BLaER1 treated with 17β-estradiol and CSF1 and Interleukin-3, amounts not matched to agents 10 nM and 100 nM (cell line): Measurements from ENCODE around the gene KDM3B.
"Not testable (repeated sequence)": the region's sequence is repeated elsewhere in the genome, so short reads cannot be mapped to it uniquely, and the experiment has no call there.

Experiments
- H3K27ac ChIP-seq, 11 experiments: shearing (Covaris generic); formaldehyde crosslinking; 2 replicates each; pipeline ENCODE4 v1.8.1; 2022
- H3K27me3 ChIP-seq, 11 experiments: shearing (Covaris generic); formaldehyde crosslinking; 2 replicates each; pipeline ENCODE4 v1.8.1; 2022
- H3K36me3 ChIP-seq, 11 experiments: shearing (Covaris generic); formaldehyde crosslinking; 2 replicates each; pipeline ENCODE4 v1.8.1; 2022
- H3K4me1 ChIP-seq, 10 experiments: shearing (Covaris generic); formaldehyde crosslinking; 2 replicates each; pipeline ENCODE4 v1.8.1; 2022
- H3K4me2 ChIP-seq, 11 experiments: shearing (Covaris generic); formaldehyde crosslinking; 2 replicates each; pipeline ENCODE4 v1.8.1; 2022
- H3K4me3 ChIP-seq, 10 experiments: shearing (Covaris generic); formaldehyde crosslinking; 2 replicates each; pipeline ENCODE4 v1.8.1; 2022
- H3K9ac ChIP-seq, 11 experiments: shearing (Covaris generic); formaldehyde crosslinking; 2 replicates each; pipeline ENCODE4 v1.8.1; 2022
- H3K9me3 ChIP-seq, 11 experiments: shearing (Covaris generic); formaldehyde crosslinking; replicated peaks in 1 of 11; 2 replicates each; pipeline ENCODE4 v1.8.1; 2022
- H4K20me1 ChIP-seq, 11 experiments: shearing (Covaris generic); formaldehyde crosslinking; 2 replicates each; pipeline ENCODE4 v1.8.1; 2022
- Cebpa-rat ChIP-seq, 11 experiments: shearing (Covaris generic); IDR thresholded peaks; 2 replicates each; pipeline ENCODE4 v1.8.1; 2022

KDM3B gene

DNA sequence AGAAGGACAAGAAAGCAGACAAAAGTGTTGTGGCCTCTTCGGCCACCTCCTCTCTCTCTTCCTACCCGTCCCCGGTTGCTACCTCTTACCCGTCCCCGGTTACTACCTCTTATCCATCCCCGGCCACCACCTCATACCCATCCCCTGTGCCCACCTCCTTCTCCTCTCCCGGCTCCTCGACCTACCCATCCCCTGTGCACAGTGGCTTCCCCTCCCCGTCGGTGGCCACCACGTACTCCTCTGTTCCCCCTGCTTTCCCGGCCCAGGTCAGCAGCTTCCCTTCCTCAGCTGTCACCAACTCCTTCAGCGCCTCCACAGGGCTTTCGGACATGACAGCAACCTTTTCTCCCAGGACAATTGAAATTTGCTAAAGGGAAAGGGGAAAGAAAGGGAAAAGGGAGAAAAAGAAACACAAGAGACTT, 115.2 kb downstream of the KDM3B start:
- H3K36me3 ChIP-seq: peaks cover 13 to 37% (median 31%) of the 10 kb centered on the region in 11 experiments
- H3K9me3 ChIP-seq: peaks cover 0 to 8% (median 0%) of the 10 kb centered on the region in 11 experiments; a peak in 1 of 22 replicates
- H3K27ac ChIP-seq: peak overlapping the region in 1 of 11 experiments; percentile 95; a peak in 2 of 22 replicates
- peaks cover 36 to 62% (median 55%) of the 10 kb centered on the region in 11 experiments for H4K20me1 ChIP-seq
- peaks cover 35 to 47% (median 42%) of the 10 kb centered on the region in 10 experiments for H3K4me1 ChIP-seq
- no peak for TF ChIP-seq Cebpa-rat (IDR thresholded peaks at IDR 0.05)
- H3K9ac ChIP-seq: peak overlapping the region in 10 of 11 experiments; percentile 85 to 97 (median 90); a peak in 14 of 22 replicates
- peak overlapping the region; percentile 72 to 96 (median 84); a peak in 19 of 20 replicates for H3K4me3 ChIP-seq
- peaks cover 0 to 16% (median 0%) of the 10 kb centered on the region in 11 experiments; a peak in 5 of 22 replicates for H3K27me3 ChIP-seq
- H3K4me2 ChIP-seq: peak overlapping the region; percentile 82 to 98 (median 97)

DNA sequence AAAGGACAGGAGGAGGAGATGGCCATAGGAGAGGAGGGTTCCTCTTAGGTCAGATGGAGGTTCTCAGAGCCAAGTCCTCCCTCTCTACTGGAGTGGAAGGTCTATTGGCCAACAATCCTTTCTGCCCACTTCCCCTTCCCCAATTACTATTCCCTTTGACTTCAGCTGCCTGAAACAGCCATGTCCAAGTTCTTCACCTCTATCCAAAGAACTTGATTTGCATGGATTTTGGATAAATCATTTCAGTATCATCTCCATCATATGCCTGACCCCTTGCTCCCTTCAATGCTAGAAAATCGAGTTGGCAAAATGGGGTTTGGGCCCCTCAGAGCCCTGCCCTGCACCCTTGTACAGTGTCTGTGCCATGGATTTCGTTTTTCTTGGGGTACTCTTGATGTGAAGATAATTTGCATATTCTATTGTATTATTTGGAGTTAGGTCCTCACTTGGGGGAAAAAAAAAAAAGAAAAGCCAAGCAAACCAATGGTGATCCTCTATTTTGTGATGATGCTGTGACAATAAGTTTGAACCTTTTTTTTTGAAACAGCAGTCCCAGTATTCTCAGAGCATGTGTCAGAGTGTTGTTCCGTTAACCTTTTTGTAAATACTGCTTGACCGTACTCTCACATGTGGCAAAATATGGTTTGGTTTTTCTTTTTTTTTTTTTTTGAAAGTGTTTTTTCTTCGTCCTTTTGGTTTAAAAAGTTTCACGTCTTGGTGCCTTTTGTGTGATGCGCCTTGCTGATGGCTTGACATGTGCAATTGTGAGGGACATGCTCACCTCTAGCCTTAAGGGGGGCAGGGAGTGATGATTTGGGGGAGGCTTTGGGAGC, 115.9 kb downstream of the KDM3B start:
- TF ChIP-seq Cebpa-rat (IDR thresholded peaks at IDR 0.05): no peak
- Histone ChIP-seq H3K4me1 (peaks cover 29 to 42% (median 36%) of the 10 kb centered on the region in 10 experiments), H3K9me3 (peaks cover 0 to 8% (median 0%) of the 10 kb centered on the region in 11 experiments; a peak in 1 of 22 replicates), H3K9ac (peak overlapping the region in 8 of 11 experiments; percentile 85 to 93 (median 90); a peak in 12 of 22 replicates), H3K4me2 (peak overlapping the region; percentile 82 to 98 (median 97)), H4K20me1 (peaks cover 36 to 62% (median 55%) of the 10 kb centered on the region in 11 experiments), H3K27me3 (peaks cover 0 to 16% (median 0%) of the 10 kb centered on the region in 11 experiments; a peak in 5 of 22 replicates), H3K36me3 (peaks cover 13 to 37% (median 31%) of the 10 kb centered on the region in 11 experiments), H3K27ac (no peak overlapping the region), H3K4me3 (peak overlapping the region; percentile 72 to 96 (median 84); a peak in 18 of 20 replicates)

DNA sequence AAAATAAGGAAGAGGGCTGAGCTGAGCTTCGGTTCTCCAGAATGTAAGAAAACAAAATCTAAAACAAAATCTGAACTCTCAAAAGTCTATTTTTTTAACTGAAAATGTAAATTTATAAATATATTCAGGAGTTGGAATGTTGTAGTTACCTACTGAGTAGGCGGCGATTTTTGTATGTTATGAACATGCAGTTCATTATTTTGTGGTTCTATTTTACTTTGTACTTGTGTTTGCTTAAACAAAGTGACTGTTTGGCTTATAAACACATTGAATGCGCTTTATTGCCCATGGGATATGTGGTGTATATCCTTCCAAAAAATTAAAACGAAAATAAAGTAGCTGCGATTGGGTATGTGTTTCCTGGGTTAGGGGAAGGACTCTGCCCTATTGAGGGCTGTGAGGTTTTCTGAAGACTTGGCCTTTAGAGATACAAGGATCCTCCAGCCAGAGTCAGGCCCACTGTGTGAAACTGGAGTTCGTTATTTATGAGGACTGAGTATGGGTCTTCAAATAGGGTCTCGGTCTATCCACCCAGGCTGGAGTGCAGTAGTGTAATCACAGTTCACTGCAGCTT, 116.6 kb downstream of the KDM3B start:
- no peak for TF ChIP-seq Cebpa-rat (IDR thresholded peaks at IDR 0.05)
- Histone ChIP-seq H3K36me3 (peaks cover 13 to 37% (median 31%) of the 10 kb centered on the region in 11 experiments), H3K4me2 (peak overlapping the region; percentile 82 to 98 (median 97); a peak in 21 of 22 replicates), H3K27ac (no peak overlapping the region), H3K4me1 (peaks cover 24 to 38% (median 32%) of the 10 kb centered on the region in 10 experiments), H3K27me3 (peaks cover 0 to 16% (median 0%) of the 10 kb centered on the region in 11 experiments; a peak in 5 of 22 replicates), H3K9ac (peak overlapping the region in 3 of 11 experiments; percentile 85 to 93 (median 90); a peak in 2 of 22 replicates), H3K4me3 (peak overlapping the region in 5 of 10 experiments; percentile 81 to 96 (median 90); a peak in 8 of 20 replicates), H3K9me3 (peaks cover 0 to 8% (median 0%) of the 10 kb centered on the region in 11 experiments; a peak in 1 of 22 replicates), H4K20me1 (peaks cover 36 to 62% (median 55%) of the 10 kb centered on the region in 11 experiments)

DNA sequence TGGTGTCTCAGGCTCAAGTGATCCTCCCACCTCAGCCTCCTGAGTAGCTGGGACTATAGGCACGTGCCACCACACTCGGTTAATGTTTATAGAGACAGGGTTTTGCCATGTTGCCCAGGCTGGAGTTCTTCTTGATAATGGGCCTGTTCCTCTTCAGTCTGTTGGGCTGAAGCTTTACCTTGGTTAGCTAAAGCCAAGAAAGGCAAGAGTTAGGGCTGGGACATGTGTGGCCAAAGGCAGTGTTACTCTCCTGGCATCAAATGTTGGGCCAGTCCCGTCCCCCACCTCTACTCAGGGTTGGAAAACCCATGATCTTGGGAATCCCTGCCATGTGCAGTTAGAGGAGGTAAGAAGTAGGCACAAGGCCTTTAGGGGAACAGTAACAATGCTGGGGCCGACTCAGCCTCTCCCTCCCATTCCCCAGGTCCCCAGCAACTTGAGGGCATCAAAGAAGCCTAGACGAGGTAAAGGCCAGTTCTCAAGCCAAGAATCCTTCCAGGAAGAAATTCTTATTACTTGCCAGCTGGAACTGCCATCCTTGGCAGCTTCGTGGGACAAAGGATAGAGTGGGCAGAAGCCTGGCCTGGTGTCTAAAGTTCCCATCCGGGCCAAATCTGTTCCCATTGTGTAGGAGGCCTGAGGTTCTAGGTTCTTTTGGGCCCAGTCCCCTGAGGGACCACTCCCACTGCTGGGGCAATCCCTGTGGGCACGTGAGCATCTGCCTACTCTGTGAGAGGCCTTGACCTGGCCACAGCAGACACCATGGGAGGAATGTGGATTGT, 117.2 kb downstream of the KDM3B start:
- peaks cover 13 to 37% (median 31%) of the 10 kb centered on the region in 11 experiments for H3K36me3 ChIP-seq
- no peak overlapping the region for H3K27ac ChIP-seq
- H3K9me3 ChIP-seq: peaks cover 0 to 8% (median 0%) of the 10 kb centered on the region in 11 experiments; a peak in 1 of 22 replicates
- peaks cover 0 to 16% (median 0%) of the 10 kb centered on the region in 11 experiments; a peak in 5 of 22 replicates for H3K27me3 ChIP-seq
- peaks cover 24 to 38% (median 32%) of the 10 kb centered on the region in 10 experiments for H3K4me1 ChIP-seq
- H3K4me3 ChIP-seq: no peak overlapping the region
- peak overlapping the region in 9 of 11 experiments; percentile 34 to 98 (median 97); a peak in 10 of 22 replicates for H3K4me2 ChIP-seq
- H3K9ac ChIP-seq: no peak overlapping the region
- no peak for TF ChIP-seq Cebpa-rat (IDR thresholded peaks at IDR 0.05)
- peaks cover 36 to 62% (median 55%) of the 10 kb centered on the region in 11 experiments for H4K20me1 ChIP-seq

DNA sequence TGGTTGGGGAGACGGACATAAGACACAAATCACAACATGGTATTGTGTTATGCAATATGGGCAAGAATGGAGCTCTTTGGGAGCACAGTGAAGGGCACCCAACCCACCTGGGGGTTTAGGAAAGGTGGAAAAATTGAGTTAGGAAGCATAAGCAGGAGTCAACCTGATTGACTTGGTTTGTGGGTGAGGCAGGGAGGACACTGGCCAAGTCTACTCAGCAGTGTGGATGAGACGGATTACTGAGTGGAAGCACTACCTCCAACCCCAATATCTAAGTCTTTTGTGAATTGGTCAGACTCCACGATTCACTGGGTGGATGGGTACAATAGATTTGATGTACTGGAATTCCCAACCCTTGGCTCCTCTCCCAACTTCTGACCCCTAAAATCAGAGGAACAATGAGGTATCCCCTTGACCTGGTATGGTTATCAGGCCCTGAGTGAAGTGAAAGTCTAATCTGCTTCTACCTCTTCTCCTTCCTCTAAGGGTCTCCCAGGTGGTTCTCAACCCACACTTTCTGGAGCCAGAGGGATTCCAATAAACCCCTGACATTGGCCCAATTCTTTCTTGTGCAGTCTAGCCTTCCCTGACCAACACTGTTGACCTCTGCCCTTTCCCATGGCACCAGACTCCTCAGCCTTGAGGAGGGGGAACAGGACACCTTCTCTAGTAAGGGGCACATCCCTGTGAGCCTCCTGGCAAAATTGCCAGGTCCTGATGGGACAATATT, 118.0 kb downstream of the KDM3B start:
- TF ChIP-seq Cebpa-rat (IDR thresholded peaks at IDR 0.05): no peak
- no peak overlapping the region for H3K27ac ChIP-seq
- 0 out of 22 replicates have a peak overlapping the region, but pooled peaks of 2 of the 11 experiments have one; percentile 93 to 98 for H3K4me2 ChIP-seq
- peaks cover 0 to 16% (median 0%) of the 10 kb centered on the region in 11 experiments; a peak in 5 of 22 replicates for H3K27me3 ChIP-seq
- peaks cover 35 to 60% (median 54%) of the 10 kb centered on the region in 11 experiments for H4K20me1 ChIP-seq
- no peak overlapping the region for H3K4me3 ChIP-seq
- no peak overlapping the region for H3K9ac ChIP-seq
- peaks cover 13 to 37% (median 31%) of the 10 kb centered on the region in 11 experiments for H3K36me3 ChIP-seq
- H3K9me3 ChIP-seq: peaks cover 0 to 8% (median 0%) of the 10 kb centered on the region in 11 experiments; a peak in 1 of 22 replicates
- H3K4me1 ChIP-seq: peaks cover 24 to 38% (median 32%) of the 10 kb centered on the region in 10 experiments

DNA sequence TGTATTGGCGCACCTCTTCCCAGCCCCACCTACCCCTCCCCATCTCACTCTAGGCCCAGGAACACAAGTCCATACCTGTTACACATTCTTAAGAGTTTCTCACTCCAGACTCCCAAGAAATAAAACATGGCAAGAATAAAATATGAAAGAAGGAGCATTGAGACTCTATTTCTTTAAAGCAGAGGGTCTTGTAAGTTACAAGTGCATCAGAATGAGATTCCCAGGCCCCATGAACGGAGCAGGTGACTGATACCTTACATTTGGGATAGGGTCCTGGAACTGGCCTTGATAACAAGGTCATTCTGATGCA, 118.5 kb downstream of the KDM3B start:
- peaks cover 0 to 4% (median 0%) of the 10 kb centered on the region in 11 experiments; a peak in 1 of 22 replicates for H3K9me3 ChIP-seq
- H3K27ac ChIP-seq: no peak overlapping the region
- H3K9ac ChIP-seq: no peak overlapping the region
- peaks cover 0 to 12% (median 0%) of the 10 kb centered on the region in 11 experiments; a peak in 5 of 22 replicates for H3K27me3 ChIP-seq
- H4K20me1 ChIP-seq: peaks cover 29 to 54% (median 49%) of the 10 kb centered on the region in 11 experiments
- no peak overlapping the region for H3K4me3 ChIP-seq
- no peak overlapping the region for H3K4me2 ChIP-seq
- no peak for TF ChIP-seq Cebpa-rat (IDR thresholded peaks at IDR 0.05)
- H3K36me3 ChIP-seq: peaks cover 13 to 36% (median 30%) of the 10 kb centered on the region in 11 experiments
- H3K4me1 ChIP-seq: peaks cover 24 to 36% (median 30%) of the 10 kb centered on the region in 10 experiments

DNA sequence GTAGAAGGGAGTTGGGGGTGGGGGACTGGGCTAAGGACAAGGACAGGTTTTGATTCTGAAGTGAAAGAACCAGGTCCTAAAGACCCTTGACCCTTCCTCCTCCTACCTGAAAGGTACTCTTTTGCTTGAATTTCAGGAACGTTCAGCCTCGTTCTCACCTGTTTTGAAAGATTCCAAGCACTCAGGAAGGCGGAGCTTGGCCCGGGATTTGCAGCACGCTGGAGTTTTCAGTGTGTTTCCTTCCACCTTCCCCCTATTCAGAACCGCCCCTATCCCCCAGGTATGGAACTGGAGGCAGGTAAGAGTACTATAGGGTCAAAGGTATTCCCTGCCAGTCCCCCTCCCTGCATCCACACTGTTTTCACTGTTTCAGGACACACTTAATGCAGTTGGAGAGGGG, 119.9 kb downstream of the KDM3B start:
- H3K9ac ChIP-seq: no peak overlapping the region
- no peaks in the 10 kb centered on the region for H3K9me3 ChIP-seq
- H3K27me3 ChIP-seq: no peaks in the 10 kb centered on the region
- no peak overlapping the region for H3K4me2 ChIP-seq
- no peak overlapping the region for H3K27ac ChIP-seq
- peaks cover 16 to 41% (median 35%) of the 10 kb centered on the region in 11 experiments for H4K20me1 ChIP-seq
- peaks cover 3 to 24% (median 17%) of the 10 kb centered on the region in 11 experiments for H3K36me3 ChIP-seq
- no peak for TF ChIP-seq Cebpa-rat (IDR thresholded peaks at IDR 0.05)
- no peak overlapping the region for H3K4me3 ChIP-seq
- peaks cover 16 to 29% (median 22%) of the 10 kb centered on the region in 10 experiments for H3K4me1 ChIP-seq

DNA sequence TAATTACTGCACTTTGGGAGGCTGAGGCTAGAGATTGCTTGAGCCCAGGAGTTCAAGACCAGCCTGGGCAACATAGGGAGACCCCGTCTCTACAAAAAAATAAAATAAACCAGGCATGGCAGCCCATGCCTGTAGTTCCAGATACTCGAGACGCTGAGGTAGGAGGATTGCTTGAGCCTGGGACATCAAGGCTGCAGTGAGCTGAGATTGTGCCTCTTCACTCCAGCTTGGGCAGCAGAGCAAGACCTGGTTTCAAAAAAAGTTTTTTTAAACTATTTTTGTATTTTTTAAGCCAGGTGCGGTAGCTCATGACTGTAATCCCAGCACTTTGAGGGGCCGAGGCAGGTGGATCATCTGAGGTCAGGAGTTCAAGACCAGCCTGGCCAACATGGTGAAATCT, 120.7 kb downstream of the KDM3B start:
- H3K4me3 ChIP-seq, H3K9me3 ChIP-seq, H3K9ac ChIP-seq, H3K4me2 ChIP-seq, H3K27ac ChIP-seq, H3K27me3 ChIP-seq: not testable (repeated sequence)
- H4K20me1 ChIP-seq: peaks cover 8 to 33% (median 27%) of the 10 kb centered on the region in 11 experiments; a peak in 19 of 22 replicates
- peaks cover 8 to 21% (median 14%) of the 10 kb centered on the region in 10 experiments for H3K4me1 ChIP-seq
- peaks cover 0 to 16% (median 9%) of the 10 kb centered on the region in 11 experiments; a peak in 18 of 22 replicates for H3K36me3 ChIP-seq
